GM18868 (cell line): Measurements from ENCODE around the gene ZCCHC8.

ENCODE experiments used
- ATAC-seq: cut with Tn5 transposase; IDR thresholded peaks from one replicate; pipeline ENCODE4 v1.9.1; 2021; ENCODE audit warnings: mild to moderate bottlenecking, moderate library complexity; ENCODE audit not compliant: unreplicated experiment

Gene ZCCHC8

GRCh38 chr12:122500685-122501488, at the start of gene ZCCHC8:
ZCCHC8 (minus strand) TSS chr12:122500932; CDS start chr12:122500840, 92 bp downstream.
- ATAC-seq = peak; percentile 93

- ATAC-seq = no peak
Measured at GRCh38 chr12:122547330-122547729, 46.6 kb upstream of the ZCCHC8 start.

- no peak for ATAC-seq
Measured at GRCh38 chr12:122545855-122546254, 45.1 kb upstream of the ZCCHC8 start.

- no peak for ATAC-seq
Measured at GRCh38 chr12:122544537-122544936, 43.8 kb upstream of the ZCCHC8 start.

GRCh38 chr12:122538496-122538895, 37.8 kb upstream of the ZCCHC8 start:
- no peak for ATAC-seq

- no peak for ATAC-seq
Measured at GRCh38 chr12:122537021-122537420, 36.3 kb upstream of the ZCCHC8 start.

- ATAC-seq = no peak
Measured at GRCh38 chr12:122533856-122534255, 33.1 kb upstream of the ZCCHC8 start.

GRCh38 chr12:122528992-122529391, 28.3 kb upstream of the ZCCHC8 start:
- ATAC-seq = no peak

GRCh38 chr12:122528582-122528981, 27.9 kb upstream of the ZCCHC8 start:
- ATAC-seq = no peak

- no peak for ATAC-seq
Measured at GRCh38 chr12:122527478-122527944, 26.8 kb upstream of the ZCCHC8 start.

GRCh38 chr12:122526683-122527477, 26.1 kb upstream of the ZCCHC8 start, which contains the start of the genes KNTC1 and RSRC2:
KNTC1 (plus strand) TSS chr12:122527249; CDS start chr12:122530064, 2,815 bp downstream.
RSRC2 (minus strand) TSS chr12:122526936; CDS start chr12:122526853, 83 bp downstream.
- ATAC-seq = peak; percentile 92

- ATAC-seq = no peak
Measured at GRCh38 chr12:122523846-122524718, 23.4 kb upstream of the ZCCHC8 start.

GRCh38 chr12:122523280-122523679, 22.5 kb upstream of the ZCCHC8 start:
- no peak for ATAC-seq

GRCh38 chr12:122520676-122521075, 19.9 kb upstream of the ZCCHC8 start:
- no peak for ATAC-seq

GRCh38 chr12:122519418-122519817, 18.7 kb upstream of the ZCCHC8 start:
- ATAC-seq = no peak

- no peak for ATAC-seq
Measured at GRCh38 chr12:122518908-122519307, 18.2 kb upstream of the ZCCHC8 start.

- no peak for ATAC-seq
Measured at GRCh38 chr12:122517877-122518276, 17.1 kb upstream of the ZCCHC8 start.

- no peak for ATAC-seq
Measured at GRCh38 chr12:122516544-122517361, 16.0 kb upstream of the ZCCHC8 start.

- ATAC-seq = no peak
Measured at GRCh38 chr12:122515275-122515674, 14.5 kb upstream of the ZCCHC8 start.

GRCh38 chr12:122513660-122514059, 12.9 kb upstream of the ZCCHC8 start:
- no peak for ATAC-seq
